ENCODE data around the gene DNAJC12.

DNAJC12 gene

GRCh38 chr10:67834375-67834774 lies 3.6 kb downstream of the DNAJC12 start:
- H3K4me3 ChIP-seq (ENCODE audit: low read length) = no peak overlapping the region
- H4K20me1 ChIP-seq (ENCODE audit: control insufficient read depth, insufficient read depth, low read depth, low read length) = no peaks in the 10 kb centered on the region
- no peak overlapping the region for H3K4me2 ChIP-seq (ENCODE audit: low read length)
- H3K9me2 ChIP-seq (replicated peaks; ENCODE audit: control insufficient read depth, low read length) = no peaks in the 10 kb centered on the region
- no peaks in the 10 kb centered on the region for H3F3A ChIP-seq (ENCODE audit: control insufficient read depth, insufficient read depth)
- no peak overlapping the region for H3K27ac ChIP-seq (ENCODE audit: low read depth, low read length)
- H3K79me2 ChIP-seq (ENCODE audit: control insufficient read depth, low read length) = peaks cover 48% of the 10 kb centered on the region
- H3K9me3 ChIP-seq (ENCODE audit: control insufficient read depth, insufficient read depth, low read length) = no peaks in the 10 kb centered on the region
- H3K36me3 ChIP-seq (ENCODE audit: control insufficient read depth, low read length) = peaks cover 4% of the 10 kb centered on the region; the same call in 1 of the 2 replicates
- peaks cover 9% of the 10 kb centered on the region for H3K4me1 ChIP-seq (ENCODE audit: control insufficient read depth, low read length)
- TF ChIP-seq EZH2phosphoT487 (IDR thresholded peaks at IDR 0.05; ENCODE audit: borderline replicate concordance, low read length) (no peak), CTCF (IDR thresholded peaks at IDR 0.05; ENCODE audit: low read depth, low read length, poor library complexity, severe bottlenecking) (no peak)
- H3K27me3 ChIP-seq (ENCODE audit: control insufficient read depth, low read length) = no peaks in the 10 kb centered on the region

- no peaks in the 10 kb centered on the region for H3K9me3 ChIP-seq (ENCODE audit: control insufficient read depth, insufficient read depth, low read length)
- H3K4me1 ChIP-seq (ENCODE audit: control insufficient read depth, low read length) = peaks cover 13% of the 10 kb centered on the region
- no peak overlapping the region for H3K4me3 ChIP-seq (ENCODE audit: low read length)
- no peak overlapping the region for H3K27ac ChIP-seq (ENCODE audit: low read depth, low read length)
- no peak overlapping the region for H3K4me2 ChIP-seq (ENCODE audit: low read length)
- H3F3A ChIP-seq (ENCODE audit: control insufficient read depth, insufficient read depth) = no peaks in the 10 kb centered on the region
- H3K36me3 ChIP-seq (ENCODE audit: control insufficient read depth, low read length) = peaks cover 4% of the 10 kb centered on the region; the same call in 1 of the 2 replicates
- TF ChIP-seq EZH2phosphoT487 (IDR thresholded peaks at IDR 0.05; ENCODE audit: borderline replicate concordance, low read length) = no peak
- TF ChIP-seq CTCF (IDR thresholded peaks at IDR 0.05; ENCODE audit: low read depth, low read length, poor library complexity, severe bottlenecking) = no peak
- H4K20me1 ChIP-seq (ENCODE audit: control insufficient read depth, insufficient read depth, low read depth, low read length) = no peaks in the 10 kb centered on the region
- no peaks in the 10 kb centered on the region for H3K27me3 ChIP-seq (ENCODE audit: control insufficient read depth, low read length)
- H3K9me2 ChIP-seq (replicated peaks; ENCODE audit: control insufficient read depth, low read length) = no peaks in the 10 kb centered on the region
- peaks cover 26% of the 10 kb centered on the region for H3K79me2 ChIP-seq (ENCODE audit: control insufficient read depth, low read length)
These were observed 10.2 kb downstream of the DNAJC12 start for GRCh38 chr10:67827811-67828210.

GRCh38 chr10:67819768-67820204 lies 18.2 kb downstream of the DNAJC12 start:
- no peaks in the 10 kb centered on the region for H3K9me3 ChIP-seq (ENCODE audit: control insufficient read depth, insufficient read depth, low read length)
- H3K79me2 ChIP-seq (ENCODE audit: control insufficient read depth, low read length) = no peaks in the 10 kb centered on the region; the same call in 1 of the 2 replicates
- no peak overlapping the region for H3K4me3 ChIP-seq (ENCODE audit: low read length)
- no peaks in the 10 kb centered on the region for H3K27me3 ChIP-seq (ENCODE audit: control insufficient read depth, low read length)
- H3K36me3 ChIP-seq (ENCODE audit: control insufficient read depth, low read length) = peaks cover 5% of the 10 kb centered on the region; the same call in 1 of the 2 replicates
- no peak overlapping the region for H3K4me2 ChIP-seq (ENCODE audit: low read length)
- no peaks in the 10 kb centered on the region for H4K20me1 ChIP-seq (ENCODE audit: control insufficient read depth, insufficient read depth, low read depth, low read length)
- no peaks in the 10 kb centered on the region for H3K9me2 ChIP-seq (replicated peaks; ENCODE audit: control insufficient read depth, low read length)
- H3K27ac ChIP-seq (ENCODE audit: low read depth, low read length) = no peak overlapping the region
- no peaks in the 10 kb centered on the region for H3K4me1 ChIP-seq (ENCODE audit: control insufficient read depth, low read length)
- H3F3A ChIP-seq (ENCODE audit: control insufficient read depth, insufficient read depth) = no peaks in the 10 kb centered on the region
- TF ChIP-seq CTCF (IDR thresholded peaks at IDR 0.05; ENCODE audit: low read depth, low read length, poor library complexity, severe bottlenecking) = no peak
- TF ChIP-seq EZH2phosphoT487 (IDR thresholded peaks at IDR 0.05; ENCODE audit: borderline replicate concordance, low read length) = no peak

Measured in DOHH2 (cell line).